ENCODE results near the gene PDGFB.
"Not testable (repeated sequence)": the region's sequence is repeated elsewhere in the genome, so short reads cannot be mapped to it uniquely, and the experiment has no call there.

The PDGFB gene

DNA sequence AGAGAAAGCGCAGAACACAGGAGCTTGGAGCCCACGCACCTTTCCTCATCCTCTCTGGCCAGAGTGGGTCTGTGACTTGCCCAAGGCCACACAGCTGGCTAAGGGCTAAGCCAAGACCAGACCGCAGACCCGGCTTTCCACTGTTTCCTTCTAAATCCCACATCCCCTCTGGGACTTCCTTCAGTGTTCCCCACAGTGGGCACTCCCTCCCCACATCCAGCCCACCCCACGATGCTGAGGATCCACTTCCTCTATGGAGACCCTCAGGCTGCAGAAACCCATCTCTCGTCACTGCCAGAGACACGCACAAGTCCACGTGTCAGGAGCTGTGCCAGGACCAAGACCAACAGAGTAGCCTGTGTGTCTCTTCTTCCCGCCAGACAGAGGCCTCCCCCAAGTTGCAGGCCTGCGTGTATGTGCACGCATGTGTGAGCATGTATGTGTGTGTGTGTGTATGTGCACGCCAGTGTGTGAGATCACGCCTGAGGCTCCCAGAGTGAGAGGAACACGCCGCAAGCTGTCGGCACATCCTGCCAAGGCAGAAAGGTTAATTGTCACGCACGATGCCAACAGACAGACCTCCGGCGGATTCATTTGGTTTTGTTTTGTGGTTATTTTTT lies 21.6 kb downstream of the PDGFB start:
- DNase-seq = no peak

DNA sequence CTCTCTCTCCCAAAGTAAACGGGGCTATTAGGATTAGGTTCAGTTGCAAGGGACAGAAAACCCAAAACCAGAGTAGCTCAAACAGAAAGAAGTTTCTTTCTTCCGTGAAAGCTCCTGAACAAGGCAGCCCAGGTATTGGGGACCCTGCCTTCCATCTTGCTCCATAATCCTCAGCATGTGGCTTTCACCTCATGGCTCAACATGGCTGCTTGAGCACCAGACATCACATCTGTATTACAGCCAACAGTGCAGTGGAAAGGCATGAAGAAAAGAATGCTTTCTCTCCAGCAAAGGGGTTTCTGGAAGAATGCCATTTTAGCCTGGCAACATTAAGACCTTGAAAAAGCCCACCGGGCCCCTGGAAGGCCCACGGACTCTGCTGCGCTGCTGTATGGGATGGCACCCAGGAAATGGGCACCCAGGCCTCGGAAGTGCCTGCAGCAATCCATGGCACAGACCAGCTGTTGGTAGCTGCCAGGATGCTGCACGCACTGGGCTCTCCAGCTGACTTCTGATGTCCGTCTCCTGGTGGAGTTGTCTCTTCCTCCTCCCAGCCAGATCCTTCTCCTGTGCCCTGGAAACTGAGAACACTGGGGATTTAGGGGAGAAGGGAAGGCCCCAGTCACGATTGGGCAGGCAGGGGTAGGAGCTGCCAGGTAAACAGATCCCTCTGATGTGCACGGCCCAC lies 22.6 kb downstream of the PDGFB start:
- no peak for DNase-seq

DNA sequence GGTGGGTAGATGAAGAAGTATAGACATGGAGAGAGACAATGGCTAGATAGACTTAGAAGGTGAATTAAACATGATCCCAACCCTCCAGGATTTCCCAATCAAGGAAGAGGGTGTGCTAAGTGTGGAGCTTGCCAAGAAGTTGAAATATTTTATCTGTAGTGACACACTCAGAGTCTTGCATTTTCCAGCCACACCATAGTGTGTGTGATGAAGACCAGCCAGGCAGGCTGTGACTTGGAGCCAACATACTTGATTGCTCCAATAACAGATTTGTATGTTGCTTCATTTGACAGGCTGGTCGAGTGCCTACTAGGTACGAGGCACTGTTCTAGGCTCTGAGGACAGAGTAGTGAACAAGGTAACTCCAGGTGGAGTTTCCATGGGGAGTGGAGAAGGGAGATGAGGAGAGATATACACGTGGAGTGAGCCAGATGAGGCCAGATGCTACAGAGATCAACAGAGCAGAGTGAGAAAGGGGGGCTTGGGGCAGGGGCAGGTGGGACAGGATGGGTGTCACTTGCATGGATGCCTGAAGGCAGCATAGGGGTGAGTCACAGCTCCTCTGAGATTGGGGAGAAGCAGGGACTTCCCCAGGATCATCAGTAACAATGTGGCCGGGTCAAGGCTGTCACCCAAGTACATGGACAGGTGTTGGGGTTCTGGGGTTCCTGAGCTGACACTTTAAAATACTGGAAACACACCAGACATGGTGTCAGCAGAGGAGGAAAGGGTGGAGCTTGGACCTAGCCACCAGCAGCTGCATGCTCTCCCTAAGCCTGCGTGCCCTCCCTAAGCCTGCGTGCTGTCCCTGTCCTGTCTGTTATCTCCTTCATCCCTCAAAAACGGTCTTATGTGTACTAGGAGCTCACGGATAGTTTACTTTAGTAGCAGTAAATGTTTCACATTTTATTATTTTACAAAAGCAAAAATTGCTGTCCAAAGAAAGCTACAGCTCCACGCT lies 23.6 kb downstream of the PDGFB start:
- DNase-seq = no peak

DNA sequence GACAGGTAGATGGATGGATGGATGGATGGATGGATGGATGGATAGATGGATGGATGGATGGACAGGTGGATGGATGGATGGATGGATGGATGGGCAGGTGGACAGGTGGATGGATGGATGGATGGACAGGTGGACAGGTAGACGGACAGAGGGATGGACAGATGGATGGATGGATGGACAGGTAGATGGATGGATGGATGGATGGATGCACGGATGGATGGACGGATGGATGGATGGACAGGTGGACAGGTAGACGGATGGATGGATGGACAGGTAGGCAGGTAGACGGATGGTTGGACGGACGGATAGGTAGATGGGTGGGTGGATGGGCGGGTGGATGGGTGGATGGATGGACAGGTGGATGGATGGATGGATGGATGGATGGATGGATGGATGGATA lies 24.3 kb downstream of the PDGFB start:
- no peak for DNase-seq

DNA sequence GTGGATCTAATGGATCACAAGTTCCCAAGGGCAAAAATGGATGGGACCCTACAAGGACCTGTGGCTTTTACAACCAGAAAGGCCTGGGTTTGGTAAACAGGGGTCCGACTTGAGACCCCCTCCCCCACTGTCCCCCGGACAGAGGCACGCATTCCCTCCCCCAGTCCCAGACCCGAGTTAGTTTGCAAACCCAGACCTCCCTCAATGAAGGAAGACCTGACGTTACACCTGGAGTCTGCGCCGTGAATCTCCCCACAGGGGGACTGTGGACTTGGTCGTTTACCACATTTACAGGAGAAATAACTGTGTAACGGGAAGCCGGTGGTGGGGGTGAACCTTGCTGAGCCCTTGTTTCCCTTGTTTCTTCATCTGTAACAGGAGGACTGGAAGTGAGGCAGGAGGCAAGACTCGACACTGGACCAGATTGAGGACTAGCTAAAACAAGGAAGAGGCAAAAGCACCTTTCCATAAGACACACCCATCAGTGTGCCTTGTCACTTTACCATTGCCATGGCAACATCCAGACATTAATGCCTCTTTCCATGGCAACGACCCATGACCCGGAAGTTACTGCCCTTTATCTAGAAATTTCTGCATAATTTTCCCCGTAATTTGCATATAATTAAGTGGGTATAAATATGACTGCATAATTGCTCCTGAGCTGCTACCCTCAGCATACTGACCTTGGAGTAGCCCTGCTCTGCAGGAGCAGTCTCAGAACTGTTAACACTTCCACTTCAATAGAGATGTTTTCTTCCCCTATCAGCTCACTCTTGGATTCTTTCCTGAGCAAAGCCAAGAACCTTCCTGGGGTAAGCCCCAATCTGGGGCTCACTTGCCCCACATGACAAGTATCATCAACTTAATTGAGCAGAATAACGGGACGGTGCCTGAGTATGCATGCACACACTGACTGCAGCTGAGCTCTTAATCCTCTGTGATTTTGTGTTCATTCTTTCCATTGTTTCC lies 25.4 kb downstream of the PDGFB start:
- DNase-seq = no peak

DNA sequence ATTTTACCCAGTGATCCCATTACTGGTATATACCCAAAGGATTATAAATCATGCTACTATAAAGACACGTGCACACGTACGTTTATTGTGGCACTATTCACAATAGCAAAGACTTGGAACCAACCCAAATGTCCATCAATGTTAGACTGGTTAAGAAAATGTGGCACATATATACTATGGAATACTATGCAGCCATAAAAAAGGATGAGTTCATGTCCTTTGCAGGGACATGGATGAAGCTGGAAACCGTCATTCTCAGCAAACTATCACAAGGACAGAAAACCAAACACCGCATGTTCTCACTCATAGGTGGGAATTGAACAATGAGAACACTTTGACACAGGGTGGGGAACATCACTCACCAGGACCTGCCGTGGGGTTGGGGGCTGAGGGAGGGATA lies 26.4 kb downstream of the PDGFB start:
- not testable (repeated sequence) for DNase-seq

DNA sequence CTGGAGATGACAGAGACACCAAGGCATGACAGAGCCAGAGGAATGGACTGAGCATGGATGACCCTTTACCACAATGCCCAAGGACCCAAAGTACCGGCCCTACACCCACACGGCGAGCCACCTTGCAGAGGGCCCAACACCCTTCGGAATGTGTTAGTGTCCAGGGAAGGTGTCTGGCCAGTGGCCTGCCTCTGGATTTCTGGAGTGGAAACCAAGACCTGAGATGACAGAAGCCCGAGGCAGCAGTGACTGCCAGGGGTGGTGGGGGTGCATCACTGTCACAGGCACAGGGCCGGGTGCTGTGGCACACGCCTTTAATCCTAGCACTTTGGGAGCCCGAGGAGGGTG lies 28.7 kb downstream of the PDGFB start:
- no peak for DNase-seq

DNA sequence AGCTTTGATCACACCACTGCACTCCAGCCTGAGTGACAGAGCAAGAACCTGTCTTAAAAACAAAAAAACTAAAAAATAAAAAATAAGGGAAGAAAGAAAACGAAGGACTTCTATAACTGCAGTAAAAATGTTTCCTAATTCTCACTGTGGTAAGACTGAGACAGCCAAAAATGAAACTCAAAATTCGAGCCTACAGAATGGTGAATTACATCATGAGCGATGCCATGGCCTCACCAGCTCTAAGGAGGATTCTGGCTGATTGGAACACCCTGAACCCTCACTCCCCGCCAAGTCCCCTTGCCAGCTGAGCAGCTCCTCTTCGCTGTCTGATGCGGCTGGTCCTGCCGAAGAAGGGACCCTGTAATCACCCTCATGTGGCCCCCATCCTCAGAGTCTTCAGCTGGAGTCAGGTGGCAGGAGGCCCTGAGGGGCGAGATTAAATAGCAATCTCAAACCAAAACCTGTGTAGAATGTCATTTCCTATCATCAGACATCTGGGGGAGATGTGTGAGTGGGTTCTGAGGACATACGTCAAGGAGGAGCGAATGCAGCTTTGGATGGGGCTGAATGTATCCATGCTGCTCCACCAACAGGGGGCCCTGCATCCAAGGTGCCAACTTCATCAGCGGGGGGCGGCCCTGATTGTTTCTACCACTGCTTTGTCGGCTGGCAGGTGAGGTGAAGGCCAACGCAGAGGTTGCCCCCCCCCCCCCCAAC lies 29.2 kb downstream of the PDGFB start:
- no peak for DNase-seq

DNA sequence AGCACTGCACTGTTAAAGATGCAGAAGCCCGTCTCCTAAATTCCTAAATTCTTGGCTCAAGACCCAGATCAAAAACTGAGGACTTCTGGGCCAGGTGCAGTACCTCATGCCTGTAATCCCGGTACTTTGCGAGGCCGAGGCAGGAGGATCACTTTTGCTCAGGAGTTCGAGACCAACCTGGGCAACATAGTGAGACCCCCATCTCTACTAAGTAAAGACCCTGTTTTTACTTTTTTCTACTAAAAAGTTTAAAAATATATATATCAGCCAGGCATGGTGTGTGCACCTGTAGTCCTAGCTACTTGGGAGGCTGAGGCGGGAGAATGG lies 29.7 kb downstream of the PDGFB start:
- DNase-seq = no peak

DNA sequence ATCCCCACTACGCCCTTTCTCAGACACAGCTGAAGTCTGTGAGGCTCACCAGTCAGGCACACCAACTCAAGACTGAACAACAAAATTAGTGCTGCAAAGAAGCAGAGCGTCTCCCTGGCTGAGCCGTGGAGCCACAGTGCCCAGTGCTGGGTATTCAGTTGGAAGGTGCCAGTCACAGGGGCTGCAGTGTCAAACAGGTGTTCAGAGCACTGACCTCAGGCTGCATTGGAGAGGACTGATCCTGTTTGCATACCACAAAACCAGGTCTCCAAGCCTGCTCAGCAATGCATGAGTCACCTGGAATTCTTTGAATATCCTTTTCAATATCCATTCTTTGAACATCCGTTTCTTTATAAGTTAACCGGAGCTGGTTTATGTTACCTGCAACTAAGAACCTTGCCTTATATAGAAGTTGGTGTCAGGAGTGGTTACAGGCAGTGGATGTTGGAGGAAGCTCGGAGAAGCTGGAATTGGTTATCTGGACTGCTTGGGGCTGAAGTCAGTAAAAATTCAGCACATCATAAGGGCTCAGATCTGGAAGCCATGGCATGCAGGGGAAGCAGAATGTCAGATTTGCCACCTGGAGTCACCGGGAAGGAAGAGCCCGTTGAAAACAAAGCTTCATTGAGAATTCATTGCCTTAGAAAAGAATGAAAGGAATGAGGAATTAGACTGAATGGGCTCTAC lies 30.3 kb downstream of the PDGFB start:
- DNase-seq = no peak

DNA sequence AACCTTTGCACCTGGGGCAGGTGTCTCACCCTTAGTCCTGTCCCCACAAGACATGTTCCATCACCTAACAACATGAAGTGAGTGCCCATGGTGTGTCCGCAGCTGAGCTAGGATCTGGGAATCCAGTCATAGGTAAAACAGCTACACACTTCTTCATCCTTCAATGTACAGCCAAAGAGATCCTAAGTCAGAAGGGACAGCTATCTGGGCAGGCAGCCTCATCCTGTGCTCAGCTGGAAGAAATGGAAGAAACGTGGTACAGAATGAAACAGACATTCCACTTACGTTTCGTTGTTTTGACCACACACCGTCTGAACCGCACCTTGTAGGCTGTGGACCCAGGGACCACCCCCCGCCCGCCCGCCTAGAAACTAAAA lies 30.8 kb downstream of the PDGFB start:
- DNase-seq = no peak

DNA sequence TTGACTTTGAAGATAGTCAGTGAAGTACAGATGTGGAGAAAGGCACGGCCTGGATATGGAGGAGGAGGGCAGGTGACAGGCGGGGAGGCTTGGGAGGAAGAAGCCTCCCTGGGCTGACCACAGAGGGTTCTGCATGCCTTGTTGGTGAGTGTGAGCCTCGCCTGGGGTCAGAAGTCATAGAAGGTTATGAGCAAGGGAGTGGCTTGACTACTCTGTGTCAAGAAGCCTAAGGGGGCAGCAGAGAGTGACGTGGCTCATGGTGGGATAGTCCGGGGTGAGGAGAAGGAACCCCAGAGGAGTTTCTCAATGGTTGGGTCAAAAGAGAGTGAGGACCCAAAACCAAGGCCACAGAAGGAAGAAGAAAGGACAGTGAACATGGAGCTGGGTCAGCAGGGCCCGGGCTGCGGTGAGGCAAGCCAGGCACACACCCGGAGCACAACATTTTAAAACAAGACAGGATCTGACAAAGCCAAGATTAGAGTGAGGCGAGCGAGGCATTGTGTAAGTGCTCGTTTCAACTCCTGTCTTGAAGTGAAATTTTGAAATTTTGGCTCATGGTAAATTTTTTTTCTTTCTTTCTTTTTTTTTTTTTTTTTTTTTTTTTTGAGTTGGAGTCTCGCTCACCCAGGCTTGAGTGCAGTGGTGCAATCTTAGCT lies 31.9 kb downstream of the PDGFB start:
- no peak for DNase-seq

DNA sequence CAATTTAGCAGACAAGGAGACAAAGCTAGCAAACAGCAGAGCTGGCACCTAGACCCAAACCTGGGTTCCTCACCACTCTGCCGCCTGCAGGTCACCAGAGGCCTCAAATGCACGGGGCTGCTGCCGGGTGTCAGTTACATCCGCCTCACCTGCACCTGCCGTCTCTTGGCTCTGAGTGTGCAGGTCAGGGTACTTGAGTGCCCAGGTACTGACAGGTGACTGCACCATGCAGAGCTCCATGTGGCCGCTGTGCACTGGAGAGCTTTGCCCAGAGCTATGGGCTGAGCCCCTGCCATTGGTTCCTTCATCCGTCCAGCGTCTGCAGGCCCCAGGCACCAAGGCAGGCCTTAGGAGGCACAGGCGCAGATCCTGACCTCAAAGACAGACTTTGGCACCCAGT lies 35.0 kb downstream of the PDGFB start:
- DNase-seq = peak; percentile 76

DNA sequence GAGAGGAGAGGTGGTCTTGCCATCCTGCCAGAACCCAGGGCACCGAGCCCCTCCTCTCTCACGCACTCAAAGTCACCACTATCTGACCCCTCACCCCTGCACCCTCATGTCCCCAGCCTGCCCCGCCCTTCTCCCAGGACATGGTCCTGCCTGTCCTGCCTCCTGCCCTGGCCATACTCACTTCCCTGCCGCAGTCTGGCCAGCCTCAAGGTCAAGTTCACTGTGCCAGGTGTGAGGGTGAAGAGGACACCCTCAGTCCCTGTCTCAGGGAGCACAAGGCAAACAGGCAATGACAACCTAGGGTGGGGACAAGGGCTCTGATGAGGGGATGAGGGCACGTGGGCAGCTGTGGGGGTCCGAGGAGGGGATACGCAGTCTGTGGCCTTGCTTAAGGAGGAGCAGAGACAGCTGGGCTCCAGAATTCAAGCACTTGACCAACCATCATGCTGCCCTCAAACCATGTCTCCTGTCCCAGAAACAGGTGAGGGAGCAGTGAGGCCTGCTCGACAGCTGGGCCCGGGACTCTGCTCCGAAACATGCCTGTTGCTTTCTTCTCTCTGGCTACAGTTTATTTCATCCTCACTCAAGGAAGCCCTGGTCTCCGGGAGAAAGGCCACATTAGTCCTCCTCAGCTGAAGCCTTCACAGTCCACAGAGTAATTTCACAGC lies 36.6 kb downstream of the PDGFB start:
- DNase-seq = no peak

DNA sequence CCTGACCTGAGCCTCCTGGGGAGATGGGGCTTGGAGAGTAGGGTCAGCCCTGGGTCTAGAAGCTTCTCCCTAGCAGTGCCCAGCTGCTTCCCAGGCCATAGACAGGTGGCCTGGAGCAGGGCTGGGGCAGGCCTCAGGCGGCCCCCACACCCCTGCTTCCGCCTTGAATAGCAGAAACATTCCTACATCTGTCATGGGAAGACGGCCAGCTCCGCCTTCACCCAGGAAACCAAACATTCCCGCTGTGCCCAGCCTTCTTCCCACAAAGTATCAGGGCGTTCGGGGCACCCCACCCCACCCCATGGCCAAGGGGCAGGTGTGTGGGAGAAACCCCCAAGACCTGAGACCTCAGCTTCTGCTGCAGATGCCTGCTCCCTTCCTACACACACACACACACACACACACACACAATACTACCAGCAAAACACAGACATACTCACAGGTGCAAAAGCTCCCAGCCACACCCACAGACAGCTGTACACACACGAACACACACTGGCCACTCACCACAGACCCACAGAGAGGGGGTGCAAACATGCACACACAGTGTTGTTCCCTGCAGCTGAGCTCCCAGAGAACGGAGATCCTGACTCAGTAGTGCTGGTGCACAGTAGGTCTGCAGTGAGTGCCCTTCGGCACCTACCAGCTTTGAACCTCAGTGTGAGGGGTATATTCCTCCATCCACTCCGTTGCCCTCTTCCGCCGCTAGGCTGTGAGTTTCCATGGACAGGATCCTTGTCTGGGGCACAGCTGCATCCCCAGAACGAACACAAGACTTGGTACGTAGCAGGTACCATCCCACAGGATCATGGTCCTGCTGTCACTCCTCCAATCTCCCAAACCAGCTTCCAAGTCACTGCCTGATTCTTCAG lies 37.4 kb downstream of the PDGFB start:
- DNase-seq = no peak

DNA sequence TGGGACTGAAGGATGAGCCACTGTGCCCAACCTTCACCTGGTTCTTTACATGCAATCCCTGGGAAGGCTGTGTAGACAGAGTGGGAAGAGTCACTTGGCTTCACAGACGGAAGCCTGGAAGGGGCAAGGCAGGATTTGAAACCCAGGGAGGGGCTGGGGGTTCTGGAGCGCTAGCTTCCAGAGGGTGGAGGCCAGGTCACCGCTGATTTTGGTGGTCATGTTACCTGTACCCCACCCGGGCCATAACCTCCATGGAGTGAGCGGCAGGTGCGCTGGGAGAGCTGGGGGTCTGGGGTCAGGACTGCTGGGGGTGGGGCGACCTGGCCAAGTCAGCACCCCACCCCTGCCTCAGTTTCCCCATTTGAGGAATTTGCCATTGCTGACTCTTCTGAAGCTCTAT lies 38.3 kb downstream of the PDGFB start:
- DNase-seq = no peak

DNA sequence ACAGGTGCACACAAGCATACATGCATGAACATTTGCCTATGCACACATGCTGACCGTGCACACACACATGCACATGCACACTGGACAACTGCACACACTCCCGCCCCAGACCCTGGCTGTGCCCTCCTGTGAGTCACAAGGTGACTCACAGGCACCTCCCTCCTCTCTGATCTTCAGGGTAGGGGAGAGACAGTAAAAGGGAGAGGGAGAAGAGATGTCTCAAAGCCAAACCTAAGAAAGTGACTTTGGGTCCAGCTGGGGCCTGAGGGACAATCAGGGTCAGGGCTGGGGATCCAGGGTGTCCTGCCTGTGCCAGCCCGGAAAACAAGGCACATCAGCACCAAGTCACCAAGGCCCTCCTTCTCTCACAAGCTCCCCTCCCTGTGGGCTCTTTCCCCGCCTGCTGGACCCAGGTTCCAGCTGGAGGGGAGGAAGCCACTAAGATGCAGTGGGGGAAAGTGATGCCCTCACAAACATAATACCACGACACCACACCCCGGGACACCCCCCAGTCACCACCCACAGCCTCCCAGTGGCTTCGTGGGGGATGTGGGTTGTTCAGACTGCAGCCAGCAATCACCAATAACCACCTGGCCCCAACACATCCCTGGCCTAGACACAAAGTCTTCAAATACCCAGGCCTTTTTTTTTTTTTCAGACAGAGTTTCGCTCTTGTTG lies 39.3 kb downstream of the PDGFB start:
- no peak for DNase-seq

DNA sequence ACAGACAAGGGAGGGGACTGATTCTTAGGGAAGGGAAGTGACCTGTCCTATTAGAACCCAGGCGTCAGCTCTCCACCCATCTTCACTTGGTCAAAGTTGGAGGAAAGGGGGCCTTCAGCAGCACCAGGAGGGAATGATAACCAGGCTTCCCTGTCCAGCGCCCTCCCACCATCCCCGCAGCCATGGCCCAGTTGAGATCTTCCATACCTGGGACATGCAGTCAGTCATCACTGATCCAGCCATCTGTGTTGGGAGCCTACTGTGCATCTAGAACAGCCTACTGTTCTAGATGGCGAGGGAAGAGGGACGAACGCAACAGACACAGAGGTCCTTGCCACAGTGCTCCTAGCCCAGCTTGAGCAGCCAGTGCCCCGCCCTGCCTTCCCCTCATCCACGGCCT lies 40.6 kb downstream of the PDGFB start:
- DNase-seq = no peak

DNA sequence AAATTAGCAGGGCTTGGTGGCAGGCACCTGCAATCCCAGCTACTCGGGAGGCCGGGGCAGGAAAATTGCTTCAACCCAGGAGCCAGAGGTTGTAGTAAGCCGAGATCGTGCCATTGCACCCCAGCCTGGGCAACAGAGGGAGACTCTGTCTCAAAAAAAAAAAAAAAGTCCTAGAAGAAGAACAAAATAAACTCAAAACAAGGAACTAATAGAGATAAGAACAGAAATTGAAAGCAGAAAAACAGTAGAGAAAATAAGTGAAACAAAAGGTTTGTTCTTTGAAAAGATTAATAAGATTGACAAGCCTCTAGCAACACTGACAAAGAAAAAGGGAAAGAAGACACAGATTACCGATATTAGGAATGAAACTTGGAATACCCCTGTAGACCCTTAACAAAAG lies 47.2 kb downstream of the PDGFB start:
- no peak for DNase-seq
